PC-3 (cell line): ENCODE data around the gene PRKN.

ENCODE experiments used
- EZH2 ChIP-seq: fragments of 300-600 bp; sonication (generic); IDR thresholded peaks from one replicate; pipeline ENCODE4 v1.6.1; 2017; ENCODE audit warnings: antibody characterized with exemption, mild to moderate bottlenecking, low read length; ENCODE audit not compliant: unreplicated experiment
- TF ChIP-seq, protein P1 (sequence below): fragments of 300-600 bp; sonication (generic); conservative IDR thresholded peaks from 2 replicates; pipeline ENCODE4 v1.5.1; 2017; ENCODE audit warnings: antibody characterized with exemption, low read depth, mild to moderate bottlenecking, low read length

DNA sequence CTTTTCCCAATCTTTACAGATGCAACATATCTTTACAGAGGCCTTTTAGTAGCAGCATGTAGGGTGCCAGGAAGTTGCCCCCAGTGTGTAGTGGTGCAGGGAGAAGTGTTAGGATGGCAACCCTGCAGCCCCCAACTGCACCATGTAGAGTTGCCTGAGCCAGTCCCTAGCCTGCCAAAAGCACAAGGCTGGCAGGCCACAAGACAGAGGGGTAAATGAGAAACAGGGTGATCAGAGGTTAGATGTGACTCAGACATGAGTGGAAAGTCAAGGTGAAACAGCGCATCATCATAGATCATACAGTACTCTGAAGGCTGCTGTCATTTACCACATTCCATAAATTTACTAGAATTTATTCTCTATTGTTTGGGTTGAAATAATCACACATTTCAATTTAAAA lies 467.5 kb downstream of the PRKN start:
- TF ChIP-seq, protein P1, sequence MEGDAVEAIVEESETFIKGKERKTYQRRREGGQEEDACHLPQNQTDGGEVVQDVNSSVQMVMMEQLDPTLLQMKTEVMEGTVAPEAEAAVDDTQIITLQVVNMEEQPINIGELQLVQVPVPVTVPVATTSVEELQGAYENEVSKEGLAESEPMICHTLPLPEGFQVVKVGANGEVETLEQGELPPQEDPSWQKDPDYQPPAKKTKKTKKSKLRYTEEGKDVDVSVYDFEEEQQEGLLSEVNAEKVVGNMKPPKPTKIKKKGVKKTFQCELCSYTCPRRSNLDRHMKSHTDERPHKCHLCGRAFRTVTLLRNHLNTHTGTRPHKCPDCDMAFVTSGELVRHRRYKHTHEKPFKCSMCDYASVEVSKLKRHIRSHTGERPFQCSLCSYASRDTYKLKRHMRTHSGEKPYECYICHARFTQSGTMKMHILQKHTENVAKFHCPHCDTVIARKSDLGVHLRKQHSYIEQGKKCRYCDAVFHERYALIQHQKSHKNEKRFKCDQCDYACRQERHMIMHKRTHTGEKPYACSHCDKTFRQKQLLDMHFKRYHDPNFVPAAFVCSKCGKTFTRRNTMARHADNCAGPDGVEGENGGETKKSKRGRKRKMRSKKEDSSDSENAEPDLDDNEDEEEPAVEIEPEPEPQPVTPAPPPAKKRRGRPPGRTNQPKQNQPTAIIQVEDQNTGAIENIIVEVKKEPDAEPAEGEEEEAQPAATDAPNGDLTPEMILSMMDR: no peak
- TF ChIP-seq EZH2: no peak
